DOHH2 (cell line): ENCODE results near the gene COX6B2.

Experiments
- CTCF ChIP-seq: fragments of 200-600 bp; sonication (generic); IDR thresholded peaks from one replicate; pipeline ENCODE4 v1.5.1; 2014; ENCODE audit warnings: antibody characterized with exemption, mild to moderate bottlenecking, low read depth, low read length; ENCODE audit not compliant: poor library complexity, severe bottlenecking
- EZH2phosphoT487 ChIP-seq: fragments of 200-600 bp; sonication (generic); IDR thresholded peaks from 2 replicates; pipeline ENCODE4 v1.6.1; 2017; ENCODE audit warnings: borderline replicate concordance, mild to moderate bottlenecking, antibody characterized with exemption, low read length, moderate library complexity, mixed read lengths

- TF ChIP-seq CTCF (no peak), EZH2phosphoT487 (no peak)
These were observed 54.5 kb downstream of the COX6B2 start for GRCh38 chr19:55299991-55300390.
